K562 (cell line): Measurements from ENCODE around the gene SLC29A4. TPM values are rescaled to one million over a fixed set of nuclear protein-coding genes. Genes with fewer than 3 reads are reported as not detected.

ENCODE experiments used
- ATAC-seq: fragments of 200-7000 bp; cut with Tn5 transposase; 3 replicates; pipeline ENCODE4 v1.9.1; 2020; ENCODE audit warnings: moderate library complexity
- BruUV-seq: library from RNA; stranded (reverse); fragments of 400-500 nt; replicated peaks from 2 replicates; lab custom pipeline; 2021; lab: Mats Ljungman, UMichigan
- CTCF ChIA-PET: fragments of 300-600 bp; formaldehyde crosslinking; extraction: SDS; loops from one replicate; lab custom pipeline; 2021; ENCODE audit warnings: low intra/inter-chr PET ratio; lab: Yijun Ruan, JAX
- POLR2A ChIA-PET: fragments of 300-600, 350-650 bp; sonication (Branson Sonifier 250); formaldehyde crosslinking; extraction: SDS; loops from one replicate; lab custom pipeline; 2021; ENCODE audit warnings: antibody characterized with exemption, inconsistent platforms; lab: Yijun Ruan, JAX
- DNase-seq, 4 experiments: peaks; one replicate each; pipeline versions ENCODE4 v3.0.0 to v3.0.0-alpha.2; 2011 to 2018; ENCODE audit warnings: low spot score in 3 of 4, mixed read lengths in 3 of 4; ENCODE audit errors: extremely low read depth in 1 of 4
- FAIRE-seq: peaks from 2 replicates; lab custom pipeline; 2011; peaks lifted over from hg19 to GRCh38; lab: Jason Lieb, UNC
- H2AFZ ChIP-seq: 2 replicates; pipeline ENCODE4 v1.6.0; 2011; ENCODE audit warnings: low read depth, low read length, control low read depth, inconsistent platforms
- H3K27ac ChIP-seq: fragments of 200-600 bp; 3 replicates; pipeline ENCODE4 v1.8.0; 2011; ENCODE audit warnings: low read depth, mild to moderate bottlenecking, control low read depth, inconsistent platforms, low read length, moderate library complexity, mixed read lengths; ENCODE audit errors: extremely low read depth
- H3K27me3 ChIP-seq, 2 experiments: fragments of 300-600 bp in 1 of 2; 2 replicates in 1 of 2; 3 replicates in 1 of 2; pipeline versions ENCODE4 v1.6.0 to v1.8.0; 2011; ENCODE audit warnings: inconsistent platforms in 2 of 2, low read length in 2 of 2, mild to moderate bottlenecking in 1 of 2, mixed read lengths in 1 of 2, moderate library complexity in 1 of 2; ENCODE audit not compliant: control insufficient read depth in 2 of 2, insufficient read depth in 2 of 2
- H3K36me3 ChIP-seq: fragments of 300-600 bp; 3 replicates; pipeline ENCODE4 v1.8.0; 2011; ENCODE audit warnings: mild to moderate bottlenecking, low read length, inconsistent platforms; ENCODE audit not compliant: control insufficient read depth, insufficient read depth
- H3K4me1 ChIP-seq, 2 experiments: fragments of 200-600 bp in 1 of 2; replicated peaks in 1 of 2; 2 replicates in 1 of 2; 3 replicates in 1 of 2; pipeline versions ENCODE4 v1.5.1 to v1.8.0; 2011; ENCODE audit warnings: inconsistent platforms in 2 of 2, low read length in 2 of 2, mild to moderate bottlenecking in 1 of 2, mixed read lengths in 1 of 2, moderate library complexity in 1 of 2; ENCODE audit not compliant: control insufficient read depth in 2 of 2, insufficient read depth in 2 of 2
- H3K4me2 ChIP-seq: 2 replicates; pipeline ENCODE4 v1.6.1; 2011; ENCODE audit warnings: low read length, control low read depth, inconsistent platforms, mixed read lengths; ENCODE audit not compliant: insufficient read depth
- H3K4me3 ChIP-seq: fragments of 200-600 bp; sonication (generic), shearing (Covaris generic); 2 replicates; pipeline ENCODE4 v1.5.1; 2016; ENCODE audit warnings: control low read depth, inconsistent platforms
- H3K79me2 ChIP-seq: fragments of 200-600 bp; 3 replicates; pipeline ENCODE4 v1.8.0; 2011; ENCODE audit warnings: low read length, inconsistent platforms; ENCODE audit not compliant: control insufficient read depth, insufficient read depth
- H3K9ac ChIP-seq, 2 experiments: 2 replicates each; pipeline versions ENCODE4 v1.6.0 to v1.6.1; 2011; ENCODE audit warnings: low read depth in 2 of 2, low read length in 2 of 2, control low read depth in 1 of 2, inconsistent platforms in 1 of 2, mild to moderate bottlenecking in 1 of 2, mixed read lengths in 1 of 2; ENCODE audit not compliant: insufficient read depth in 1 of 2
- H3K9me1 ChIP-seq: one replicate; pipeline ENCODE4 v1.6.0; 2011; ENCODE audit warnings: inconsistent platforms, mild to moderate bottlenecking, low read length, moderate library complexity; ENCODE audit not compliant: control insufficient read depth, insufficient read depth
- H3K9me3 ChIP-seq: replicated peaks from 2 replicates; pipeline ENCODE4 v1.5.1; 2011; ENCODE audit warnings: low read depth, low read length, inconsistent platforms; ENCODE audit not compliant: control insufficient read depth, insufficient read depth
- H4K20me1 ChIP-seq: replicated peaks from 2 replicates; pipeline ENCODE4 v1.6.1; 2011; ENCODE audit warnings: low read length, inconsistent platforms, mixed read lengths; ENCODE audit not compliant: control insufficient read depth, insufficient read depth
- BCOR ChIP-seq: fragments of 450-650 bp; IDR thresholded peaks from 2 replicates; pipeline ENCODE4 v1.6.1; 2016
- DNMT1 ChIP-seq: fragments of 450-650 bp; IDR thresholded peaks from 2 replicates; pipeline ENCODE4 v1.6.1; 2016; ENCODE audit warnings: antibody characterized with exemption, mild to moderate bottlenecking
- GABPB2 ChIP-seq: fragments of 250-450 bp; sonication (Bioruptor Pico); conservative IDR thresholded peaks from 2 replicates; pipeline ENCODE4 v1.5.1; 2021; ENCODE audit warnings: mild to moderate bottlenecking
- KDM2B ChIP-seq: fragments of 250-450 bp; sonication (Bioruptor Pico); IDR thresholded peaks from 2 replicates; pipeline ENCODE4 v1.8.0; 2021; ENCODE audit warnings: mild to moderate bottlenecking, moderate library complexity
- MEIS2 ChIP-seq: fragments of 450-650 bp; IDR thresholded peaks from 2 replicates; pipeline ENCODE4 v1.6.1; 2014; ENCODE audit warnings: mild to moderate bottlenecking; ENCODE audit not compliant: partially characterized antibody
- MTF1 ChIP-seq: fragments of 250-450 bp; sonication (Bioruptor Pico); IDR thresholded peaks from 2 replicates; pipeline ENCODE4 v1.9.0; 2021; ENCODE audit warnings: moderate library complexity, mild to moderate bottlenecking, inconsistent platforms, borderline replicate concordance
- ZEB2 ChIP-seq: fragments of 450-650 bp; IDR thresholded peaks from 2 replicates; pipeline ENCODE4 v1.6.1; 2016
- ZFX ChIP-seq: sonication (generic); formaldehyde crosslinking; IDR thresholded peaks from 2 replicates; pipeline ENCODE4 v1.8.0; 2022; ENCODE audit warnings: mild to moderate bottlenecking, missing genetic modification reagents, moderate library complexity
- WGBS: fragments of 100-300 bp; shearing (Covaris generic); methylation state at CpG from one replicate; pipeline ENCODE4 v1.1.6; 2016; ENCODE audit warnings: low coverage, mixed read lengths; ENCODE audit not compliant: insufficient coverage; ENCODE audit errors: missing lambda C conversion rate; 5-methylcytosine and 5-hydroxymethylcytosine counted together
- in situ Hi-C: fragments of 300-500 bp; cut with MboI; formaldehyde crosslinking; loops from 4 replicates; pipeline ENCODE4 v1.15.0; 2018; ENCODE audit warnings: inconsistent platforms, mixed read lengths
- intact Hi-C: fragments of 100-400 bp; cut with micrococcal nuclease; formaldehyde crosslinking; loops from 2 replicates; pipeline ENCODE4 v1.14.2; 2022
- polyA plus RNA-seq, 8 experiments: library from polyadenylated mRNA; depleted of rRNA in 4 of 8; stranded (reverse) in 5 of 8; unstranded in 3 of 8; fragments of >200 nt; fragmentation: Nextera tagmentation in 2 of 8; fragmentation: Illumina TruSeq in 1 of 8; extraction: Ambion mirVana in 2 of 8; extraction: Trizol in 1 of 8; gene quantifications; 2 replicates each; pipeline versions ENCODE4 v1.2.1 to v1.2.3, GENCODE V29; 2011 to 2014; ENCODE audit warnings: inconsistent platforms in 1 of 8, missing spikeins in 1 of 8
- total RNA-seq, 7 experiments: library from RNA; depleted of rRNA in 6 of 7; stranded (reverse); fragments of >200 nt in 6 of 7; fragmentation: Illumina TruSeq in 2 of 7; extraction: Trizol in 2 of 7; gene quantifications; 2 replicates each; pipeline versions ENCODE4 v1.2.1 to v1.2.3, GENCODE V29; 2011 to 2021; ENCODE audit warnings: low replicate concordance in 1 of 7
- TF ChIP-seq, protein P1 (sequence below): sonication (generic); formaldehyde crosslinking; IDR thresholded peaks from 2 replicates; pipeline ENCODE4 v1.8.1; 2023; ENCODE audit warnings: mild to moderate bottlenecking, missing genetic modification reagents
- TF ChIP-seq, protein P2 (sequence below): fragments of 450-650 bp; IDR thresholded peaks from 2 replicates; pipeline ENCODE4 v1.6.1; 2018; ENCODE audit warnings: mild to moderate bottlenecking, low read depth; ENCODE audit not compliant: partially characterized antibody
- TF ChIP-seq, protein P3 (sequence below): fragments of 450-650 bp; formaldehyde crosslinking; IDR thresholded peaks from 2 replicates; pipeline ENCODE4 v1.4.0; 2022; ENCODE audit warnings: mild to moderate bottlenecking, moderate library complexity

SLC29A4 gene
- total and polyA plus RNA-seq, 9 of the 15 experiments (the other 6 are each of a cell fraction or from before 2014, with no cell fraction given), result 0.01 to 1.2 (median 0.37) TPM

DNA sequence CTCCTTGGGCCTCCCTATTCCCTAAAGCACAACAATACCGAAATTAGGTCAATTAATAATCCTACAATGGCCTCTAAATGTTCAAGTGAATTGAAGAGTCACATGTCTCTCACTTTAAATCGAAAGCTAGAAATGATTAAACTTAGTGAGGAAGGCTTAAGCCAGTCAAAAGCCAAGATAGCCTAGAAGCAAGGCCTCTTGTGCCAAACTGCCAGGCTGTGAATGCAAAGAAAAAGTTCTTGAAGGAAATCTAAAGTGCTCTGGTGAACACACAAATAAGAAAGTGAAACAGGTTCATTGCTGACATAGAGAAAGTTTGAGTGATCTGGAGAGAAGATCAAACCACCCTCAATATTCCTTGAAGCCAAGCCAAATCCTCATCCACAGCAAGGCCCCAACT lies 57.2 kb downstream of the SLC29A4 start (continued):
- TF ChIP-seq, protein P1, sequence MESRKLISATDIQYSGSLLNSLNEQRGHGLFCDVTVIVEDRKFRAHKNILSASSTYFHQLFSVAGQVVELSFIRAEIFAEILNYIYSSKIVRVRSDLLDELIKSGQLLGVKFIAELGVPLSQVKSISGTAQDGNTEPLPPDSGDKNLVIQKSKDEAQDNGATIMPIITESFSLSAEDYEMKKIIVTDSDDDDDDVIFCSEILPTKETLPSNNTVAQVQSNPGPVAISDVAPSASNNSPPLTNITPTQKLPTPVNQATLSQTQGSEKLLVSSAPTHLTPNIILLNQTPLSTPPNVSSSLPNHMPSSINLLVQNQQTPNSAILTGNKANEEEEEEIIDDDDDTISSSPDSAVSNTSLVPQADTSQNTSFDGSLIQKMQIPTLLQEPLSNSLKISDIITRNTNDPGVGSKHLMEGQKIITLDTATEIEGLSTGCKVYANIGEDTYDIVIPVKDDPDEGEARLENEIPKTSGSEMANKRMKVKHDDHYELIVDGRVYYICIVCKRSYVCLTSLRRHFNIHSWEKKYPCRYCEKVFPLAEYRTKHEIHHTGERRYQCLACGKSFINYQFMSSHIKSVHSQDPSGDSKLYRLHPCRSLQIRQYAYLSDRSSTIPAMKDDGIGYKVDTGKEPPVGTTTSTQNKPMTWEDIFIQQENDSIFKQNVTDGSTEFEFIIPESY, result no peak
- no peak for TF ChIP-seq ZEB2
- TF ChIP-seq, protein P2, sequence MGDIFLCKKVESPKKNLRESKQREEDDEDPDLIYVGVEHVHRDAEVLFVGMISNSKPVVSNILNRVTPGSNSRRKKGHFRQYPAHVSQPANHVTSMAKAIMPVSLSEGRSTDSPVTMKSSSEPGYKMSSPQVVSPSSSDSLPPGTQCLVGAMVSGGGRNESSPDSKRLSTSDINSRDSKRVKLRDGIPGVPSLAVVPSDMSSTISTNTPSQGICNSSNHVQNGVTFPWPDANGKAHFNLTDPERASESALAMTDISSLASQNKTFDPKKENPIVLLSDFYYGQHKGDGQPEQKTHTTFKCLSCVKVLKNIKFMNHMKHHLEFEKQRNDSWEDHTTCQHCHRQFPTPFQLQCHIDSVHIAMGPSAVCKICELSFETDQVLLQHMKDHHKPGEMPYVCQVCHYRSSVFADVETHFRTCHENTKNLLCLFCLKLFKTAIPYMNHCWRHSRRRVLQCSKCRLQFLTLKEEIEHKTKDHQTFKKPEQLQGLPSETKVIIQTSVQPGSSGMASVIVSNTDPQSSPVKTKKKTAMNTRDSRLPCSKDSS, result no peak
- no peak for TF ChIP-seq DNMT1
- TF ChIP-seq, protein P3, sequence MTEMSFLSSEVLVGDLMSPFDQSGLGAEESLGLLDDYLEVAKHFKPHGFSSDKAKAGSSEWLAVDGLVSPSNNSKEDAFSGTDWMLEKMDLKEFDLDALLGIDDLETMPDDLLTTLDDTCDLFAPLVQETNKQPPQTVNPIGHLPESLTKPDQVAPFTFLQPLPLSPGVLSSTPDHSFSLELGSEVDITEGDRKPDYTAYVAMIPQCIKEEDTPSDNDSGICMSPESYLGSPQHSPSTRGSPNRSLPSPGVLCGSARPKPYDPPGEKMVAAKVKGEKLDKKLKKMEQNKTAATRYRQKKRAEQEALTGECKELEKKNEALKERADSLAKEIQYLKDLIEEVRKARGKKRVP (CRISPR knock-in tag), result no peak
- TF ChIP-seq BCOR, result no peak

DNA sequence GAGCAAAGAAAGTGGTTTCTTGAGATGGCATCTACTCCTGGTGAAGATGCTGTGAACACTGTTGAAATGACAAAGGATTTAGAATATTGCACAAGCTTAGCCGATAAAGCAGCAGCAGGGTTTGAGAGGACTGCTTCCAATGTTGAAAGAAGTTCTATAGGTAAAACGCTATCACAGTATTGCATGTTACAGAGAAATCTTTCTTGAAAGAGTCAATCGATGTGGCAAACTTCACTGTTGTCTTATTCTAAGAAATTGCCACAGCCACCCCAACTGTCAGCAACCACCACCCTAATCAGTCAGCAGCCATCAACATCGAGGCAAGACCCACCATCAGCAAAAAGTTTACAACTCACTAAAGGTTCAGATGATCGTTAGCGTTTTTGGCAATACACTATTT lies 59.9 kb downstream of the SLC29A4 start:
- ChIA-PET POLR2A (interaction anchor here (1.0 kb wide), 1 partner anchor 18 kb away, joined by 3 read pairs; no protein-coding TSS in a partner anchor), CTCF (no interaction called here)
- H4K20me1 ChIP-seq, result no peaks in the 10 kb centered on the region
- H3K27ac ChIP-seq, result no peak overlapping the region
- H3K79me2 ChIP-seq, result no peaks in the 10 kb centered on the region
- H3K4me3 ChIP-seq, result no peak overlapping the region
- H3K9ac ChIP-seq, result no peak overlapping the region
- no peak overlapping the region for H3K4me2 ChIP-seq
- H2AFZ ChIP-seq, result no peak overlapping the region
- H3K27me3 ChIP-seq, result no peaks in the 10 kb centered on the region
- no TSS peak for BruUV-seq
- H3K36me3 ChIP-seq, result peaks cover 21% of the 10 kb centered on the region; the same call in 1 of the 3 replicates
- no peak for DNase-seq
- 85% methylated on average over 6 of the region's 6 CpGs for WGBS
- H3K9me3 ChIP-seq, result no peaks in the 10 kb centered on the region
- no peaks in the 10 kb centered on the region for H3K9me1 ChIP-seq
- no peak for FAIRE-seq
- intact Hi-C loops, result no loop called here
- in situ Hi-C loops, result no loop called here
- peaks cover 0 to 6% of the 10 kb centered on the region in 2 experiments; a peak in 1 of 5 replicates for H3K4me1 ChIP-seq
- no peak for TF ChIP-seq ZFX (CRISPR knock-in tag)
- TF ChIP-seq KDM2B (CRISPR knock-in tag), result no peak
- TF ChIP-seq MEIS2, result no peak
- no peak for TF ChIP-seq MTF1
- no peak for TF ChIP-seq GABPB2 (CRISPR knock-in tag)
- no peak for ATAC-seq
